Glomerular visceral epithelial cell (primary cell): ENCODE results near the gene METTL17.

Experiments used
- DNase-seq: peaks from one replicate; pipeline ENCODE4 v3.0.0-alpha.2; 2016; ENCODE audit errors: extremely low spot score

METTL17 gene

GRCh38 chr14:21043387-21043973 lies 53.7 kb downstream of the METTL17 start:
- DNase-seq: no peak

- DNase-seq: no peak
These were observed 54.3 kb downstream of the METTL17 start for GRCh38 chr14:21043974-21044618.
